ENCODE measurements around the gene DES.
A peak's percentile ranks its signal among the peaks of the same experiment; 100 is the strongest.

Gene DES

GRCh38 chr2:219446101-219446504 lies 27.9 kb downstream of the DES start:
- no peaks in the 10 kb centered on the region for H3K36me3 ChIP-seq (ENCODE audit: insufficient read depth, low read length)
- H3K9me3 ChIP-seq (ENCODE audit: control insufficient read depth, insufficient read depth, low read length): no peaks in the 10 kb centered on the region
- peaks cover 15% of the 10 kb centered on the region for H3K4me1 ChIP-seq (ENCODE audit: insufficient read depth, low read length)
- H3K9ac ChIP-seq (ENCODE audit: low read depth, low read length): no peak overlapping the region

GRCh38 chr2:219446689-219447088 lies 28.5 kb downstream of the DES start:
- no peaks in the 10 kb centered on the region for H3K9me3 ChIP-seq (ENCODE audit: control insufficient read depth, insufficient read depth, low read length)
- peaks cover 16% of the 10 kb centered on the region for H3K4me1 ChIP-seq (ENCODE audit: insufficient read depth, low read length)
- no peaks in the 10 kb centered on the region for H3K36me3 ChIP-seq (ENCODE audit: insufficient read depth, low read length)

DNA sequence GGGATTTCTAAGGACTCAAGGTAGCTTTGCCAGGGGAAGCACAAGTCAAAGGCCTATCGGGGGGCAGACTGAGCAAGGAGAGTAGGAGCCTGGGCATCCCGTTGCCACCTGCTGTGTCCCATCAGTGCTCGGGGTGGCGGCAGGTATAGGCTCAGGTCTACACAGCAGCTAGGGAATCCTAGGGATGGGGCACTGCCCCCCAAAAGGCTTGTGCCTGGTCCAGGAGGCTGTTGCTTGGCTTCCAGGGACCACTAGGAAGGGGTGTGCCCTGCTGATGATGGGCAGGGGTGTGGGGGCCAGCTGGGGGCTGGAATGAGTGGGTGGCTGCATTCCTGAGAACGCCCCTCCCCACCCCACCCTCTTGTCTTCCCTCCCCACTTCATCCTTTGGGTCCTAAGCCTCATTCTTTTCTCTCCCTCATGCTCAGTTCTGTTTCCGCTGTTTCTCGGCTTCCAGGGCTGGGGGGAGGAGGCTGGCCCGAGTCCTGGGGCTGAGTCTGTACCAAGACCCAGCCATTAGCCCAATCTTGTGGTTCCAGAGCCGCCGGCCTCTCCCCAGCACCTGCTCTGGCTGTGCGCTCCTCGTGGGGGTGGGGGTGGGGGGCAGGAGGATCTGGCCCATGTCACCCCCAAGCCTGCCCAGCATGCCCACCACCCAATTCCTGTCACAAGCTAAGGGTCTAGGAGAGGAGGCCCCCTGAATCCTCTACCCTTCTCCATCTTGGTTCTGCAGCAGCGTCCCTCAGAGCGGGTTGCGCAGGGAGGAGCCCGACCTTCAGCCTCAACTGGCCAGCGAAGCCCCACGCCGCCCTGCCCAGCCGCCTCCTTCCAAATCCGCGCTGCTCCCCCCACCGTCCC lies 29.3 kb downstream of the DES start:
- Histone ChIP-seq H3K4me1 (ENCODE audit: insufficient read depth, low read length) (peaks cover 18% of the 10 kb centered on the region), H3K9me3 (ENCODE audit: control insufficient read depth, insufficient read depth, low read length) (no peaks in the 10 kb centered on the region), H3K9ac (ENCODE audit: low read depth, low read length) (no peak overlapping the region), H3K36me3 (ENCODE audit: insufficient read depth, low read length) (no peaks in the 10 kb centered on the region)

More at GRCh38 chr2:219446689-219447088, 28.5 kb downstream of the DES start:
- H3K9ac ChIP-seq (ENCODE audit: low read depth, low read length): no peak overlapping the region

GRCh38 chr2:219448099-219448775 lies 30.1 kb downstream of the DES start:
- peak overlapping the region; percentile 30; the same call in 1 of the 2 replicates for H3K9ac ChIP-seq (ENCODE audit: low read depth, low read length)
- H3K9me3 ChIP-seq (ENCODE audit: control insufficient read depth, insufficient read depth, low read length): no peaks in the 10 kb centered on the region
- H3K36me3 ChIP-seq (ENCODE audit: insufficient read depth, low read length): no peaks in the 10 kb centered on the region
- H3K4me1 ChIP-seq (ENCODE audit: insufficient read depth, low read length): peaks cover 22% of the 10 kb centered on the region

- no peaks in the 10 kb centered on the region for H3K36me3 ChIP-seq (ENCODE audit: insufficient read depth, low read length)
- H3K4me1 ChIP-seq (ENCODE audit: insufficient read depth, low read length): peaks cover 28% of the 10 kb centered on the region
- H3K9me3 ChIP-seq (ENCODE audit: control insufficient read depth, insufficient read depth, low read length): no peaks in the 10 kb centered on the region
- peak overlapping the region; percentile 32 for H3K9ac ChIP-seq (ENCODE audit: low read depth, low read length)
Observed at GRCh38 chr2:219448776-219449341, 30.7 kb downstream of the DES start.

GRCh38 chr2:219449609-219450008 lies 31.4 kb downstream of the DES start:
- peaks cover 32% of the 10 kb centered on the region for H3K4me1 ChIP-seq (ENCODE audit: insufficient read depth, low read length)
- H3K9me3 ChIP-seq (ENCODE audit: control insufficient read depth, insufficient read depth, low read length): no peaks in the 10 kb centered on the region
- H3K9ac ChIP-seq (ENCODE audit: low read depth, low read length): no peak overlapping the region
- H3K36me3 ChIP-seq (ENCODE audit: insufficient read depth, low read length): no peaks in the 10 kb centered on the region

DNA sequence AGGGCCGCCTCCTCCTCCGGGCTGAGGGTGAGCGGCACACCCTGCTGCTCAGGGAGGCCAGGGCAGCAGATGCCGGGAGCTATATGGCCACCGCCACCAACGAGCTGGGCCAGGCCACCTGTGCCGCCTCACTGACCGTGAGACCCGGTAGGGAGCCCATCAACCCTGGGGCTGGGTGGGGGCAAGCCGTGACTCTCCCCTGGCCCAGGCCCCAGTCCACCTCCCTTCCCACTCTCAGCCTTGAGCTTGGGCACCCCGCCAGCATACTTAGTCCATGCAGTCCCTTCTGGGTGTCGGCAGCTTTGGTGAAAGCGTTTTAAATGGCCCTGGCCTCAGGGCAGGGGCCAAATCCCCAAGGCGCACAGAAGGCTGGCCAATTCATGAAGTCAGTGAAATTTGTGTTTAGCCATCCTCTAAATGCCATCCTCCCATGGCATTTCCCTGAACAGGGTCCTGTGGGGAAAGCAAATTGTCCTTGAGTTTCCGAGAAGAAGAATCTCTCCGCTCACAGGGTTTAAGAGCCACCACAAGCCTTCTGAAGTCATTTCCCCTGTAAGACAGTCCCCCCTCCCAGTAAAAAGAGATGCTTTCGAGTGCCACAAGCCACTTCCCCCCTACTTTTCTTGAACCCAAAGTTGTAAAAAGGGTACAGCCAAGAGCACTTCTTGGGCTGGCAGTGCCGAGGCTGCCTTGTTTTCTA lies 33.6 kb downstream of the DES start:
- Histone ChIP-seq H3K36me3 (ENCODE audit: insufficient read depth, low read length) (no peaks in the 10 kb centered on the region), H3K9me3 (ENCODE audit: control insufficient read depth, insufficient read depth, low read length) (no peaks in the 10 kb centered on the region), H3K4me1 (ENCODE audit: insufficient read depth, low read length) (peaks cover 22% of the 10 kb centered on the region), H3K9ac (ENCODE audit: low read depth, low read length) (no peak overlapping the region)

- H3K9me3 ChIP-seq (ENCODE audit: control insufficient read depth, insufficient read depth, low read length): no peaks in the 10 kb centered on the region
- H3K36me3 ChIP-seq (ENCODE audit: insufficient read depth, low read length): no peaks in the 10 kb centered on the region
- H3K4me1 ChIP-seq (ENCODE audit: insufficient read depth, low read length): peaks cover 24% of the 10 kb centered on the region
- H3K9ac ChIP-seq (ENCODE audit: low read depth, low read length): no peak overlapping the region
Observed at GRCh38 chr2:219452361-219453317, 34.5 kb downstream of the DES start.

- peaks cover 37% of the 10 kb centered on the region for H3K4me1 ChIP-seq (ENCODE audit: insufficient read depth, low read length)
- no peaks in the 10 kb centered on the region for H3K9me3 ChIP-seq (ENCODE audit: control insufficient read depth, insufficient read depth, low read length)
- no peak overlapping the region for H3K9ac ChIP-seq (ENCODE audit: low read depth, low read length)
Observed at GRCh38 chr2:219453671-219454590, 35.8 kb downstream of the DES start.

GRCh38 chr2:219455581-219455980 lies 37.4 kb downstream of the DES start:
- Histone ChIP-seq H3K9ac (ENCODE audit: low read depth, low read length) (no peak overlapping the region), H3K36me3 (ENCODE audit: insufficient read depth, low read length) (no peaks in the 10 kb centered on the region), H3K9me3 (ENCODE audit: control insufficient read depth, insufficient read depth, low read length) (no peaks in the 10 kb centered on the region), H3K4me1 (ENCODE audit: insufficient read depth, low read length) (peaks cover 50% of the 10 kb centered on the region)

More at GRCh38 chr2:219453671-219454590, 35.8 kb downstream of the DES start:
- no peaks in the 10 kb centered on the region for H3K36me3 ChIP-seq (ENCODE audit: insufficient read depth, low read length)

- no peaks in the 10 kb centered on the region for H3K9me3 ChIP-seq (ENCODE audit: control insufficient read depth, insufficient read depth, low read length)
- H3K36me3 ChIP-seq (ENCODE audit: insufficient read depth, low read length): no peaks in the 10 kb centered on the region
- H3K9ac ChIP-seq (ENCODE audit: low read depth, low read length): no peak overlapping the region
- peaks cover 51% of the 10 kb centered on the region for H3K4me1 ChIP-seq (ENCODE audit: insufficient read depth, low read length)
Observed at GRCh38 chr2:219457784-219458369, 39.7 kb downstream of the DES start.

DNA sequence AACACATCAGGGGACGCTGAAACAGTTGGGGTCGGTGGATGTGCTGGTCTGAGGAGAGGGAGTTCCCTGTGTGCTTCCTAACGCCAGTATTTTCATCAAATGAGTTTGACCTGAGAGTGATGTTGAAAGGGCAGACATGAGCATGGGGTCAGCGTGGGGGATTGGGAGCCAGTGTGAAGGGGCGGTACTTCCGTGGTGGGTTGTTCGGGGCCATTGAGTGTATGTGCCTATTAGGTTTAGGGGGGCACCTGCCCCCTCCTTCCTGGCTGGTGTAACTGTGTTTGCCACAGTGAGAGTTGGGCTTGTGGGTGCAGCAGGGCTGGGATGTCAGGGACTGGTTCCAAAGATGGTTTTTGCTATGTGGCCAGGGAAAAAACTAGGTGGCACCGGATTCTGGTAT lies 40.8 kb downstream of the DES start:
- no peak overlapping the region for H3K9ac ChIP-seq (ENCODE audit: low read depth, low read length)
- no peaks in the 10 kb centered on the region for H3K9me3 ChIP-seq (ENCODE audit: control insufficient read depth, insufficient read depth, low read length)
- H3K4me1 ChIP-seq (ENCODE audit: insufficient read depth, low read length): peaks cover 40% of the 10 kb centered on the region
- H3K36me3 ChIP-seq (ENCODE audit: insufficient read depth, low read length): no peaks in the 10 kb centered on the region

Data from ES-I3 (cell line).